Prostate gland (tissue), 2 donors: ENCODE data around the gene CRIM1.

Experiments used
- POLR2AphosphoS5 ChIP-seq: sonication (generic); formaldehyde crosslinking; IDR thresholded peaks from one replicate; pipeline ENCODE4 v1.6.1; 2017; ENCODE audit warnings: antibody characterized with exemption
- TF ChIP-seq, protein P1 (sequence below), 4 experiments: fragments of 200-600 bp in 2 of 4; fragments of 450-650 bp in 2 of 4; sonication (generic) in 2 of 4; IDR thresholded peaks; 1 replicate in 3 of 4; 2 replicates in 1 of 4; pipeline ENCODE4 v1.5.1; 2016 to 2019; ENCODE audit warnings: antibody characterized with exemption in 4 of 4, mild to moderate bottlenecking in 2 of 4, moderate library complexity in 2 of 4

DNA sequence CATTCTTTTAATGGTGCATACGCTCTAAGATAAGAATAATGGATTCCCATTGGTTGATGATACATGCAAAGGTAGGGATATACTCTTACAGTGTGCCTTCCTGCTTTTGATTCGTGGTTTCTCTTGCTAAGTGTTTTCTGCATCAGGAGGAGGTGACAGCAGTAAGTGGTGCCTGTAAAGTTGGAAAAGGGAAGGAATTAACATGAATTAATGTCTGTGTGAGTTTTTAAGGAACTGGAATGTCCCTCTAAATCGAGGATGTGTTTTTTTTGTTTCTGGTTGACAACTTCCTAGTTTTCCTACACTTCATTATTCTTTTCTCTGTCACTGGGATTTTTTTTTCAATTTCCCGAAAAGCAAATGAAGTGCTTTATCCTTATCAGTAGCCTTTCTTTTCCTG lies 54.4 kb downstream of the CRIM1 start:
- TF ChIP-seq, protein P1, sequence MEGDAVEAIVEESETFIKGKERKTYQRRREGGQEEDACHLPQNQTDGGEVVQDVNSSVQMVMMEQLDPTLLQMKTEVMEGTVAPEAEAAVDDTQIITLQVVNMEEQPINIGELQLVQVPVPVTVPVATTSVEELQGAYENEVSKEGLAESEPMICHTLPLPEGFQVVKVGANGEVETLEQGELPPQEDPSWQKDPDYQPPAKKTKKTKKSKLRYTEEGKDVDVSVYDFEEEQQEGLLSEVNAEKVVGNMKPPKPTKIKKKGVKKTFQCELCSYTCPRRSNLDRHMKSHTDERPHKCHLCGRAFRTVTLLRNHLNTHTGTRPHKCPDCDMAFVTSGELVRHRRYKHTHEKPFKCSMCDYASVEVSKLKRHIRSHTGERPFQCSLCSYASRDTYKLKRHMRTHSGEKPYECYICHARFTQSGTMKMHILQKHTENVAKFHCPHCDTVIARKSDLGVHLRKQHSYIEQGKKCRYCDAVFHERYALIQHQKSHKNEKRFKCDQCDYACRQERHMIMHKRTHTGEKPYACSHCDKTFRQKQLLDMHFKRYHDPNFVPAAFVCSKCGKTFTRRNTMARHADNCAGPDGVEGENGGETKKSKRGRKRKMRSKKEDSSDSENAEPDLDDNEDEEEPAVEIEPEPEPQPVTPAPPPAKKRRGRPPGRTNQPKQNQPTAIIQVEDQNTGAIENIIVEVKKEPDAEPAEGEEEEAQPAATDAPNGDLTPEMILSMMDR (IDR thresholded peaks at IDR 0.05) = no peak
- TF ChIP-seq POLR2AphosphoS5 = no peak
